Activated T-cell treated with anti-CD3 and anti-CD28 coated beads for 4 hours (primary cell): Measurements from ENCODE around the gene PTPRK.

ENCODE experiments used
- DNase-seq: peaks from one replicate; pipeline ENCODE4 v3.0.0-alpha.2; 2020

The PTPRK gene

GRCh38 chr6:127976796-127977195 is 543.6 kb downstream of the PTPRK start:
- DNase-seq = no peak

DNA sequence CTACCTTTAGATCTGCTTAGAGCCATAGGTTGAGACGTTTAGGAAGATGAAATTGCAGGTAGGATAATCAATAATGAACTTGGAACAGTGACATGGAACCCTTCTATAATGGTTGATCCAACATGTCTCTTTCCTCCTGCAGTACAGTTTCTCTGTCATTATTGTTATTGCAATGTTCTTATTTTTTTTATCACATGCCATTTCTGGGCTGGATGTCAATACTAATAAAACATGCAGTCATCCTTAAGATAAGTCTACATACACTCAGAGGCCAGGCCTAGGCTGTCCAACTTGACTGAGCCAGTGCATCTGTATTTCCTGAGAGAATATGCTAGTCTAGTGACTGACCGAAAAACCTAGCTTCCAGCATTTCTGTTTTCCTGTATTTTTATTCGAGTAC is 544.3 kb downstream of the PTPRK start:
- DNase-seq = no peak

DNA sequence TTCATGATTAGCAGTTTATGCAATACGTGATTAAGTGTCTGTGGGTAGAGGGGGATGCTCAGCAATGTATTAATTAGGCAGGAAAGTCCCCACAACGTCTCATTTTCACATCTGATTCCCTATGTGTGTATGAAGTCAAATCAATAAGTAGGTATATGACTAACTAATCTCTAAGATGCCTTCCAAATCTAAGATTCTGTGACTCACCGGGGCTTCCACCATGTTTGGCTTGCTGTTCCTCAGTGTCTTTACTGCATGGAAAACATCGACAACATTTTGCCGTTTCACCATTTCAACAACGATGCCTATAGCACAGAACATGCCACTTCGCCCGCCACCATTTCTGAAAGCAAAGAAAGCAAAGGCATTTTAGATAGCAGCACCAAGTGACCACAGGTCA is 547.6 kb downstream of the PTPRK start:
- DNase-seq = peak; percentile 25

DNA sequence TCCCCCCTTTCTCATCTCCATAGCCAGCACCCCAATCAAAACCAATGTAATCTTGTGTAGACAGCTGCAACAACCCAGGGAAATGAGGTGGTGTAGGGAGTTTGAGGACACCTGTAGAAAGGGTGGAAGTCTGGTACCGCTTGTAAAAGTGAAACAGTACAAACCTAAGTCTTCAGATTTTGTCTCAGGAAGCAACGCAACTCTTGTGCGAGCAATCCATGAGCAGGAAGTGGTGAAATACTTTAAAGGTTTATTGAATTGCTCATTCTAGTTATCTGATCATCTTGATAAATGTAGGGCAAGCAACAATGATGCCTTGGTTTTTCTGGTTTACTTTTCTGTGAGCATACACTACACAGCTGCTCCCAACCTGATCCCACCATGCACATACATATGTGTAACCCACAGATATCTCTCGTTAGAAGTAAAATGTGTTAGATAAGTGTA is 548.4 kb downstream of the PTPRK start:
- DNase-seq = peak; percentile 25

GRCh38 chr6:127971386-127971785 is 549.0 kb downstream of the PTPRK start:
- no peak for DNase-seq

DNA sequence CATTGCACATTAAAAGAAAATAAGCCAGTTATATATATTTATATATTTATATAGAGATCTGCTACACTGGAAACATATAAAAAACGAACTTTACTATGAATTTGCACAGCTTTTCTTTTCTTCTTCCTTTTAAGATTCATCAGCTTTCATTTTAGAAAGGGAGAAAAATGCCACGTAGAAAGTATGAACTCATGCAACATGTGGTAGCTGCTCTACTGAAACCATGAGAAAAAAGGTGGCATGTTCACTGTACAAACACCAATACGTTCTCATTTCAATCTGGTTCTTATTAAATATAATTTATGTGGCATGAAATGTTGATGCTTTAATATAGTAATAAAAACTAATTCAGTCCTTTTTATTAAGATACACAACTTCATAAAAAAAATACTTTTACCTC is 550.7 kb downstream of the PTPRK start:
- no peak for DNase-seq

GRCh38 chr6:127968394-127968793 is 552.0 kb downstream of the PTPRK start:
- DNase-seq = no peak

DNA sequence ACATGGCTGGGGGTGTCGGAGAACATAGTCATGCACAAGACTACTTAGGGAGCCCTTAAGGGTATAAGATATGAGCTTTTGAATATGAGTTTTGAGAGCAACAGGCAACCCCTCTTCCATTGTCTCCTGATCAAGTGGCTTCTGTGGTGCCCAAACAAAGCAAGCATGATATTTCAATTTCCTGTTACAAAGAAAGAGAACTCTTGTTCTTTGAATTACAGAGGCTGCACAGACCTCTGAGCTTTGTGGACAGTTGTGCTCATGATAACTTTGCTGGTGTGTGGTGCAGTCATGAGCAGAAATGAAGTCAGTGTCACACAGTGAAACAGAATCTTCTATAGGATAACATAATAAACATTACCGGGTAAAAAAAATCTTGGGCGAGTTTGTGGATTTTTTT is 552.7 kb downstream of the PTPRK start:
- no peak for DNase-seq

DNA sequence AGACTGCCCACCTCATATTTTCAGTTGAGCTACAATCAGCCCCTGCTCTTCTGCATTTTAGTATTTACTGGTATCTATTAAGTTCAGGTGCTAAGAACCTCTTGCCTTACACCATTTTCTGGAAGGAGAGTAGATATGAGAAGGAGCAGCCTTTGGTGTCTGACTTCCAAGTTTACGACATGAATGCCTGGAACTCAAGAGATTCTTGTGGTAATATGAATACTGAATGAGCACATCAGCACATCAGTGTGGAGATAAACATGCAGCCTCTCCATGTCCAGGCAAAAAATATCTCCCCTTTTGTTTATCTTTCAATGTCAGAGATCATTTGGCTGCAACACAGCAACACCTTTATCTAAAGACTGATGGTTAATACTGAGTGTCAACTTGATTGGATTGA is 553.8 kb downstream of the PTPRK start:
- no peak for DNase-seq

GRCh38 chr6:127963495-127963894 is 556.9 kb downstream of the PTPRK start:
- no peak for DNase-seq

GRCh38 chr6:127959869-127960268 is 560.5 kb downstream of the PTPRK start:
- DNase-seq = no peak

GRCh38 chr6:127956956-127957355 is 563.4 kb downstream of the PTPRK start:
- DNase-seq = no peak

DNA sequence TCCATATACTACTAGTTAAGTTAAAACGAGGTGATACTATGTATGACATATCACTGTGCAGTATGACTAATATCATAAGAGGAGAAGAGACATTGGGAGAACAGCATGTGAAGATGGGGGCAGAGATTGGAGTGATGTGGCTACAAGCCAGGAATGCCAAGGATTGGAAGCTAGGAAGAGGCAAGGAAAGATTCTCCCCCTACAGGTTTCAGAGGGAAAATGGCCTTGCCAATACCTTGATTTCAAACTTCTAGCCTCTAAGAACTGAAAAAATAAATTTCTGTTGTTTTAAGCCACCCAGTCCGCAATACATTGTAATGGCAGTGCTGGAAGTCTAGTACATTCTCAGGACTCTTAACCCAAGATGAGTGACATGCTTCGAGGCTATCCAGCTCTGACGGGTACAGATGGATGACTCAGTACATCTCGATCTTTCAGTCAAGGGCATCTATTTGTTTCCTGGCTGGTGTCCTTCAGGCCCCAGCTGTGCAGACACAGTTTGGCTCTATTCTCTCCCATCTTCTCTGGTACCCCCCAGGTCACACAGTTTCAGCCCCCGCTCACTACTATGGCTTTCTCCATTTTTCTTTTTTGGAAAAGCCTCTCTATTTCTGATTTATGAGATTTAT is 564.0 kb downstream of the PTPRK start:
- no peak for DNase-seq

GRCh38 chr6:127954082-127954481 is 566.3 kb downstream of the PTPRK start:
- DNase-seq = no peak

DNA sequence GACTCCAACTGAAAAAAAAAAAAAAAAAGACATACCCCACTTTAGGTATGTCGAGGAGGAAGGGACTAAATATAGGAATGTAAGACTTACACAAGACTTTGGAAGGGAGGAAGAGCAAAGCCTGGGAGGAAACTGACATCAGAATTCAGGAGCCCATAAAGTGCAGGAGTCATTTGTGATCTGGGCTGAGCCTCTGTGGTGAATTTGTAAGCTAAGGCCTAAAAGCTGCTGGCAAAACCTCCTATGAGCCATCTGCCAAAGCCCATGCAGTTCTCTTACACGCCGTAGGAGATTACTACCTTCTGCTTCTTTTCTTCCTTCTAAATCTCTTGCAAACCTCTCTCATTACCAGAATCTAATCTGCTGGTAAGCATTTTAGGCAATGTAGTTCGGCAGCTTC is 567.6 kb downstream of the PTPRK start:
- DNase-seq = no peak

DNA sequence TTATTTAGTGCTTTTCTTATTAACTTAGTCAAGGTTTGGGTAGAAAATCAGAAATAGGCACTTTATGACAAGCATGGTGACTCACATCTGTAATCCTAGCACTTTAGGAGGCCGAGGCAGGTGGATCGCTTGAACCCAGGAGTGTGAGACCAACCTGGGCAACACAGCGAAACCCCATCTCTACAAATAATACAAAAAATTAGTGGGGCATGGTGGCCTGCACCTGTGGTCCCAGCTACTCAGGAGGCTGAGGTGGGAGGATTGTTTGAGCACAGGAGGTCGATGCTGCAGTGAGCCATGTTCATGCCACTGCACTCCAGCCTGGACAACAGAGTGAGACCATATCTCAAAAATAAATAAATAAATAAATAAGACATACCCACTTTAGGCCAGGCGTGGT is 568.2 kb downstream of the PTPRK start:
- no peak for DNase-seq

- DNase-seq = no peak
Measured at GRCh38 chr6:127951172-127951917, 569.1 kb downstream of the PTPRK start.

GRCh38 chr6:127950566-127951145 is 569.7 kb downstream of the PTPRK start:
- DNase-seq = no peak

GRCh38 chr6:127949251-127949650 is 571.1 kb downstream of the PTPRK start:
- DNase-seq = no peak

GRCh38 chr6:127946388-127946787 is 574.0 kb downstream of the PTPRK start:
- DNase-seq = no peak

- DNase-seq = no peak
Measured at GRCh38 chr6:127945434-127946097, 574.8 kb downstream of the PTPRK start.

GRCh38 chr6:127941228-127941627 is 579.2 kb downstream of the PTPRK start:
- DNase-seq = no peak

GRCh38 chr6:127939442-127940066 is 580.8 kb downstream of the PTPRK start:
- DNase-seq = no peak
